Aorta (tissue), 5 donors: Measurements from ENCODE around the gene DUSP16. TPM values are rescaled to one million over a fixed set of nuclear protein-coding genes. Genes with fewer than 3 reads are reported as not detected.
"Not testable (repeated sequence)": the region's sequence is repeated elsewhere in the genome, so short reads cannot be mapped to it uniquely, and the experiment has no call there.

Source experiments
- ATAC-seq: fragments of 200-7000 bp; cut with Tn5 transposase; one replicate; pipeline ENCODE4 v1.9.1; 2022; ENCODE audit warnings: moderate library complexity; ENCODE audit not compliant: low FRiP score
- DNase-seq, 2 donors: peaks; one replicate each; pipeline ENCODE4 v3.0.0-alpha.2; 2020
- H3K27ac ChIP-seq, 2 donors: one replicate each; pipeline ENCODE4 v1.5.1; 2013; ENCODE audit warnings: low read length in 2 of 2, mild to moderate bottlenecking in 2 of 2, moderate library complexity in 2 of 2, control low read depth in 1 of 2, inconsistent platforms in 1 of 2, low read depth in 1 of 2
- H3K27me3 ChIP-seq, 2 donors: one replicate each; pipeline ENCODE4 v1.6.1; 2013; ENCODE audit warnings: control low read depth in 1 of 2, low read length in 1 of 2, mild to moderate bottlenecking in 1 of 2, moderate library complexity in 1 of 2; ENCODE audit not compliant: insufficient read depth in 2 of 2, control insufficient read depth in 1 of 2
- H3K36me3 ChIP-seq, 2 donors: one replicate each; pipeline ENCODE4 v1.6.1; 2013; ENCODE audit warnings: control low read depth in 1 of 2, low read length in 1 of 2, mild to moderate bottlenecking in 1 of 2; ENCODE audit not compliant: insufficient read depth in 2 of 2, control insufficient read depth in 1 of 2
- H3K4me1 ChIP-seq, 2 donors: one replicate each; pipeline ENCODE4 v1.6.1; 2013; ENCODE audit warnings: low read length in 2 of 2, control low read depth in 1 of 2, mild to moderate bottlenecking in 1 of 2, moderate library complexity in 1 of 2; ENCODE audit not compliant: insufficient read depth in 2 of 2, control insufficient read depth in 1 of 2
- H3K4me3 ChIP-seq, 2 donors: one replicate each; pipeline ENCODE4 v1.5.1; 2013; ENCODE audit warnings: low read length in 2 of 2, control low read depth in 1 of 2, mild to moderate bottlenecking in 1 of 2
- H3K9me3 ChIP-seq: one replicate; pipeline ENCODE4 v1.6.1; 2013; ENCODE audit warnings: mild to moderate bottlenecking, low read length; ENCODE audit not compliant: control insufficient read depth
- WGBS, 2 donors: extraction: QIAGEN DNeasy Blood & Tissue Kit; methylation state at CpG; one replicate each; pipeline ENCODE4 v1.1.7; 2013; 5-methylcytosine and 5-hydroxymethylcytosine counted together
- intact Hi-C, 2 donors: fragments of 100-400 bp; cut with DNase I; formaldehyde crosslinking; loops; one replicate each; pipeline versions ENCODE4 v1.14.2 to v1.15.0; 2022
- polyA plus RNA-seq, 2 donors: library from polyadenylated mRNA; stranded (reverse); fragments of 200-250 nt; gene quantifications; one replicate each; pipeline ENCODE4 v1.2.3, GENCODE V29; 2013
- total RNA-seq, 2 donors: library from RNA; stranded (reverse); fragmentation: NEBNext Ultra II Directional; extraction: Animal tissue kit (Norgen Biotek cat#: 25700); gene quantifications; one replicate each; pipeline ENCODE4 v1.2.1, GENCODE V29; 2021
- donor health status: healthy with polysubstance abuse.
- donor health status: Bipolar disorder and iron deficiency.
- donor health status: DM: no; HTN: no; CAD: no.
- donor health status: DM: no; HTN: no; CAD: no.
- donor health status: DM: yes; HTN: yes; CAD: no.

The DUSP16 gene
- total and polyA plus RNA-seq, 4 donors: 3.1 to 27.4 (median 17.6) TPM

DNA sequence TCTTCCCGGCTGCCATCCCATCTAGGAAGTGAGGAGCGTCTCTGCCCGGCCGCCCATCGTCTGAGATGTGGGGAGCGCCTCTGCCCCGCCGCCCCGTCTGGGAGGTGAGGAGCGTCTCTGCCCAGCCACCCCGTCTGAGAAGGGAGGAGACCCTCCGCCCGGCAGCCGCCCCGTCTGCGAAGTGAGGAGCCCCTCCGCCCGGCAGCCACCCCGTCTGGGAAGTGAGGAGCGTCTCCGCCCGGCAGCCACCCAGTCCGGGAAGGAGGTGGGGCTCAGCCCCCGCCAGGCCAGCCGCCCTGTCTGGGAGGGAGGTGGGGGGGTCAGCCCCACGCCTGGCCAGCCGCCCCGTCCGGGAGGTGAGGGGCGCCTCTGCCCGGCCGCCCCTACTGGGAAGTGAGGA, 3.3 kb upstream of the DUSP16 start:
- not testable (repeated sequence) for ATAC-seq, H3K9me3 ChIP-seq, H3K4me1 ChIP-seq, H3K27ac ChIP-seq, H3K27me3 ChIP-seq, H3K4me3 ChIP-seq, H3K36me3 ChIP-seq, DNase-seq
- 96 to 100% methylated on average over 5 to 26 of the region's 32 CpGs for WGBS, 2 donors
- intact Hi-C loops: loop anchor here (2.0 to 10.0 kb wide), 4 partner anchors 89 to 189 kb away; no protein-coding TSS in a partner anchor

DNA sequence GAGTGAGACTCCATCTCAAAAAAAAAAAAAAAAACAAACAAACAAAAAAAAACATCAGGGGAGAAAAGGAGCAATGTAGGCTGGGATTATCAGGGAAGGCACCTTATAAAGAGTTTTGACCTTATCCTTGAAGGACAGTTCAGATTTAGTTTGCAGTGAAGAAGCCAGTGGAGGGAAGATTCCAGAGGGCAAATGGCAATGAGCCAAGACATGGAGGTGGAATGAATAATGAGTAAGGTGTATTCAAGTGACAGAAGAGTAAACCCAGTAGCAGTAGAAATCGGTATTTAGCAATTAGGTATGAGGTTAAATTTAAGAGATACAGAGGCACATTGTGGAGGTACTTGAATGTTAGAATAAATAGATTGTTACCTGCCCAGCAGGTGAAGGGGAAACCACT, 2.2 kb upstream of the DUSP16 start:
- Histone ChIP-seq H3K27ac (no peak overlapping the region), H3K4me1 (peaks cover 0 to 3% of the 10 kb centered on the region in 2 donors), H3K27me3 (no peaks in the 10 kb centered on the region), H3K4me3 (no peak overlapping the region), H3K36me3 (no peaks in the 10 kb centered on the region), H3K9me3 (no peaks in the 10 kb centered on the region)
- DNase-seq (no peak), ATAC-seq (no peak)
- 79% methylated on average over 1 of the region's 1 CpG for WGBS, 2 donors
- intact Hi-C loops: loop anchor here (2.0 to 10.0 kb wide), 7 partner anchors 58 to 188 kb away; partner anchors contain the start of gene GPR19 (in 1 of the 2)

DNA sequence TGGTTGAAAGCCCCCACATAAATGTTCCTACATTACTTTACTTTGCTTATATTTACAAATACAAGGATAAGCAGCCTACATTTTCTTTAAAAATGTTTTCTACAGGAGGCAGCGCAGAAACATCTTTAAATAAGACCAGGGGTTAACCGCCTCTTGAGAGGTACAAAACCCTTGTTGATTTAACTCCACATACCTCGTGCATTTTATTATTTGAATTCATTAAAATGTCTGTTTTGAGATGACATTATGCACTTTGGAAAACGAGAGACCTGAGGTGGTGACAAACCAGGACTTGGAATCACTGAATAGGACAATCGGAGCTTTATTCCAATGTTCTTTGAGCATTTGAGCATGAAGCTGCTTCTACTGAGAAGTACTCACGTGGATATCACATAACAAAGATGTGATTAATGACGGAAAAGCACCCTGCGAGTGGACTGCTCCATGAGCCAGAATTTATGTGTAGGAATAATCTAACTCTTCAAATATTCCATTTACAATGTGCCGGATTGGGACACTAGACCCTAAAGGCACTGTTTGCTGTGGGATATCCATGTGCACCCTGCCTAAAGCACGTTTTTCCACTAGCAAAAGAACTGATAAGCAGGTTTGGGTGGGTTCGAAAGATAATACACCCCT, 746 bp upstream of the DUSP16 start:
- H3K4me3 ChIP-seq: peak overlapping the region; percentile 69 to 98
- intact Hi-C loops: loop anchor here (5.0 to 10.0 kb wide), 5 partner anchors 56 to 141 kb away; partner anchors contain the start of gene GPR19 (in 1 of the 2)
- DNase-seq: no peak
- H3K27me3 ChIP-seq: no peaks in the 10 kb centered on the region
- WGBS, 2 donors: 16 to 17% methylated on average over 11 of the region's 11 CpGs
- ATAC-seq: no peak
- peaks cover 0 to 3% of the 10 kb centered on the region in 2 donors for H3K4me1 ChIP-seq
- peak overlapping the region; percentile 79 to 99 for H3K27ac ChIP-seq
- H3K36me3 ChIP-seq: no peaks in the 10 kb centered on the region
- no peaks in the 10 kb centered on the region for H3K9me3 ChIP-seq

DNA sequence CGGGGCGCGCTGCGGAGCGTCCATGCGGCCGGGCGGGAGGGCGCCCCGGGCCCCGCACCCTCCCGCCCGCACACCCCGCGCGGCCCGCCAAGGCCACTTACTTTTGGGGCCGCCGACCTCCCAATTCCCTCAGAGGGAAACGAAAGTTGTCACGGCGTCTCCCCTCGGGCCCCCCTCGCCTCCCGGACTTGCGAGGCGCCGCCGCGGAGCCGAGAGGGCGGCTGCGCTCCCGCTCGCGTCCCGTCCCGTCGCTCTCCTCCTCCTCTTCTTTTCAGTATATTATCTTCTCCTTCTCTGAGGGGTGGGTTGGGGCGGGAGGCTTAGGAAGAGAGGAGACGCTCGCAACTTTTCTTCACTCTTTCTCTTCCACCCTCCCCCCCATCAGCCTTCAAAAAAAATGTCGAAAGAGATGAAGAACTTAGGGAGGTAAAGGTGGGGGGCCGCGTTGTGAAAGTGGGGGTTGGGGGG, 613 bp downstream of the DUSP16 start:
- H3K27ac ChIP-seq: peak overlapping the region; percentile 99 to 100
- H3K4me1 ChIP-seq: peaks cover 3% of the 10 kb centered on the region in 2 donors
- H3K4me3 ChIP-seq: peak overlapping the region; percentile 70 to 100
- no peaks in the 10 kb centered on the region for H3K36me3 ChIP-seq
- DNase-seq: peak; percentile 63 to 77
- intact Hi-C loops: loop anchor here (5.0 to 10.0 kb wide), 5 partner anchors 55 to 143 kb away; partner anchors contain the start of gene GPR19 (in 1 of the 2)
- ATAC-seq: peak; percentile 31
- WGBS, 2 donors: 0% methylated on average over 29 to 45 of the region's 45 CpGs
- no peaks in the 10 kb centered on the region for H3K27me3 ChIP-seq
- no peaks in the 10 kb centered on the region for H3K9me3 ChIP-seq

DNA sequence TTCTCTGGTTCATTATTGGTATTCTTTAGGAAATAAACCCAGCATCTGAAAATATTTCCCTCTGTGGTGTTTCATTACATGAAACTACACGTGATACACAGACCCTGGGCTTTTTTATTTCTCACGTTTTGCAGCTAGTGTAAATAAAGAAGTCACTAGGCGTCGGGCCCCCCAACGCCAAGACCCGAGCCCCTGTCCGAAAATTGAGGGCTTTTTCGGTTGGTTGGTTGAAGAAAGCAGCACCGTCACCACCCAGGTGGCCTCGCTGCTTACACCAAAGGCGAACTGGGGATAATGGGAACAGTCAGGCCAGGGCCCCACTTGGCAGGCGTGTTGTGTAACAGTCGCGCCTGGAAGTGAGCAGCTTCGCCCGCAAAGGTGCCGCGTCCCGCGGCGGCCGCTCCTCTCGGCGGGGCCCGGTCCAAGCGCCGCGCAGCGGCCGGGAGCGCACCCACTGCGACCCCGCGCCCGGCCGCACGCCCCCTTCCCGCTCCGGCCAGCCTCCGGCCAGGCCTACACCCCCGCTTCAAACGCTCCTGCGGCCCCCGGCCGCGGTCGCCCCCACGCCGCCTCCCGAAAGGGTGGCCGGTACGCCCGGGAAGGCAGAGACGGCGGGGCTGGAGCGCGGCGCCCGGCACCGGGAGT, 1.2 kb downstream of the DUSP16 start:
- no peaks in the 10 kb centered on the region for H3K36me3 ChIP-seq
- H3K27ac ChIP-seq: peak overlapping the region; percentile 99 to 100
- DNase-seq (peak; percentile 81 to 88), ATAC-seq (peak; percentile 66)
- H3K9me3 ChIP-seq: no peaks in the 10 kb centered on the region
- H3K27me3 ChIP-seq: no peaks in the 10 kb centered on the region
- H3K4me1 ChIP-seq: peaks cover 3% of the 10 kb centered on the region in 2 donors
- 1% methylated on average over 23 to 60 of the region's 60 CpGs for WGBS, 2 donors
- intact Hi-C loops: loop anchor here (5.0 to 10.0 kb wide), 5 partner anchors 54 to 143 kb away; partner anchors contain the start of gene GPR19 (in 1 of the 2)
- H3K4me3 ChIP-seq: peak overlapping the region; percentile 70 to 100

DNA sequence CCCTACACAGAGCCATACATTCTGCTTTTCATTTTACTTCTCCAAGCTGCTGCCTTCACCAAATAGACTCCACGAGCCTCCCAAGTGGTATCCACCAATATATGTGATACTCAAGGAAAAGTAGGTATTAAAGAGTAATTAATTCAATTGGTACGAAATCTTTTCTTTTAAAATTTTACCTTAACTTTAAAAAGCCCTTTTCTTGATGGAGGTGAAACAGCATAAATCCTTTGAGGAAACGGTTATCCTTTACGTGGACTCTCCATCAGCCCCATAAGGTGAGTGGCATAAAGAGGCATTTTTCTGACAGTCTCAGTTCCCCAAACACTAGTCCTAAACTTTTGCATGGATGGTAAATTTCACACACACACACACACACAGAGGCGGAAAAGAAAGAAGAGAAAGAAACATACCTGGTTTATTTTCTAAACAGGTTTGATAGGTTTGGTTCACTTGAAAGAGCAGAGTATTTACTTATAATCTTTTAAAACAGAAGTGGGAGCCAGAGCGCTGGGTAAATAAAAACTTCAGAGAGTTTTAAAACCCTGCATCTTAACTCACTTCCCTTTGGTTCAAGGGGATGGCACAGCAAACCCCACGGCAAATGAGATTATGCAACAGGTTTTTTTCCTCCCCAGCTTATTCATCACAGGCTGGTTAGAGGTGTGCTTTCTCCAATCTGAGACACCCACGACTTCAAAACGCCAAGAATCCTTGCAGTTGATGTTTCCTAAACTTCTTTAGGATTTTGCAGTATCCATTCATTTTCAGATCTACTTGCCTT, 1.9 kb downstream of the DUSP16 start:
- 3% methylated on average over 9 of the region's 9 CpGs for WGBS, 2 donors
- ATAC-seq: peak; percentile 24
- intact Hi-C loops: loop anchor here (5.0 to 10.0 kb wide), 5 partner anchors 53 to 144 kb away; partner anchors contain the start of gene GPR19 (in 1 of the 2)
- peak overlapping the region; percentile 99 to 100 for H3K27ac ChIP-seq
- no peaks in the 10 kb centered on the region for H3K27me3 ChIP-seq
- peaks cover 3% of the 10 kb centered on the region in 2 donors for H3K4me1 ChIP-seq
- no peaks in the 10 kb centered on the region for H3K9me3 ChIP-seq
- peak overlapping the region; percentile 70 to 100 for H3K4me3 ChIP-seq
- H3K36me3 ChIP-seq: no peaks in the 10 kb centered on the region
- DNase-seq: no peak

DNA sequence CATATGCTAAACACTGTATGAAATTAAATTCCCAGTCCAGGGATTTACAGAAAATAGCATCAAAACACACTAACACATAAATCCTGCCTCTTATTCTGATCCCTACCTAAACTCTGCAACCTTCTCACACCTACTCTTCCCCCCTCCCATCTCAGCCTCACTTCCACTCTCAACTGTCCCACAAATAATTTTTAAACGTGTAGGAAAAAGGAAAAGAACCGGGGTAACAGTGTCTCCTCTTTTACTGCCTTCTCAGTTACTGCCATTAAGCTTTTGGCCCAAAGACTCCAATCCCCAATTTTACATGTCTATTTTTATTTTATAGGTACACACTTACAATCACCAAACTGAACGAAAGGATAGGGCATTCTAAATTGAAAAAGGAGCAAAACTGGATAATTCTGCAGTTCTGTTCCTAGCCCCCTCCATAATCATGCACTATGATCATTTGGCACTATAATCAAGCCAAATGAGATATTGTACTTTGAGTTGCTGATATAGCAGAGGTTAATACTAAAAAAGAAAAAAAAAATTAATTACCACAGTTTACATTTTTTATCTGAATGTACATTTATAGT, 2.9 kb downstream of the DUSP16 start:
- Histone ChIP-seq H3K4me1 (peaks cover 3% of the 10 kb centered on the region in 2 donors), H3K27ac (no peak overlapping the region), H3K9me3 (no peaks in the 10 kb centered on the region), H3K4me3 (peak overlapping the region in 1 of 2 donors; percentile 29), H3K27me3 (no peaks in the 10 kb centered on the region), H3K36me3 (no peaks in the 10 kb centered on the region)
- 7 to 14% methylated on average over 3 of the region's 3 CpGs for WGBS, 2 donors
- intact Hi-C loops: loop anchor here (5.0 to 10.0 kb wide), 5 partner anchors 53 to 145 kb away; partner anchors contain the start of gene GPR19 (in 1 of the 2)
- no peak for DNase-seq
- ATAC-seq: no peak

DNA sequence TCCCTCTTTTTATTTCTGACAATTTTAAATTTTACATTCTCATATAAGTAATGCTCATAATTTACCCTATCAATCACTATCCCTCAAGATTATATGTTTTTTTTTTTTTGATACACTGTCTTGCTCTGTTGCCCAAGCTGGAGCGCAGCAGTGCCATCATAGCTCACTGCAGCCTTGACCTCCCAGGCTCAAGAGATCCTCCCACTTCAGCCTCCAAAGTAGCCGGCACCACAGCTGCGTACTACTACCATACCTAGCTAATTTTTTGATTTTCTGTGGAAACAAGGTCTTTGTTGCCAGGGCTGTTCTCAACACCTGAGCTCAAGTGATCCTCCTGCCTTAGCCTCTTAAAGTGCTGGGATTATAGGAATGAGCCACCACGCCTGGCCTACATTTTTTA, 4.4 kb downstream of the DUSP16 start:
- DNase-seq (no peak), ATAC-seq (no peak)
- intact Hi-C loops: no loop called here
- Histone ChIP-seq H3K36me3 (no peaks in the 10 kb centered on the region), H3K27me3 (no peaks in the 10 kb centered on the region), H3K4me1 (peaks cover 1 to 5% of the 10 kb centered on the region in 2 donors), H3K9me3 (no peaks in the 10 kb centered on the region), H3K4me3 (no peak overlapping the region), H3K27ac (no peak overlapping the region)
- 84 to 93% methylated on average over 4 of the region's 4 CpGs for WGBS, 2 donors
